Erythroblast (primary cell): Measurements from ENCODE around the gene LY9.

Source experiments
- GATA1 ChIP-seq: IDR thresholded peaks from 2 replicates; pipeline ENCODE4 v1.6.1; 2011; ENCODE audit warnings: low read depth, mild to moderate bottlenecking, control low read depth, low read length, moderate library complexity
- POLR2A ChIP-seq: IDR thresholded peaks from 2 replicates; pipeline ENCODE4 v1.6.1; 2011; ENCODE audit warnings: mild to moderate bottlenecking, low read length

GRCh38 chr1:160808289-160808688, 12.3 kb downstream of the LY9 start:
- TF ChIP-seq POLR2A: no peak
- no peak for TF ChIP-seq GATA1
